ENCODE measurements around the gene SWAP70. TPM values are rescaled to one million over a fixed set of nuclear protein-coding genes. Genes with fewer than 3 reads are reported as not detected.

The SWAP70 gene
- total and polyA plus RNA-seq, 9 of the 15 experiments (the other 6 are each of a cell fraction or from before 2014, with no cell fraction given), result 1.7 to 4.9 (median 3.9) TPM

- no peak for TF ChIP-seq GATAD2B (IDR thresholded peaks at IDR 0.05; ENCODE audit: borderline replicate concordance)
- TF ChIP-seq ZNF644 (tag; IDR thresholded peaks at IDR 0.05; ENCODE audit: low read depth), result no peak
These were observed 132.4 kb downstream of the SWAP70 start (continued) for GRCh38 chr11:9796266-9796665.

GRCh38 chr11:9796854-9797253 is 133.0 kb downstream of the SWAP70 start:
- CTCF ChIA-PET (ENCODE audit: low intra/inter-chr PET ratio), result no interaction called here
- BruUV-seq (replicated peaks), result no TSS peak
- Histone ChIP-seq H3K27me3 (ENCODE audit: control insufficient read depth in 2 of 2, insufficient read depth in 2 of 2, low read length in 2 of 2) (no peaks in the 10 kb centered on the region), H3K9ac (ENCODE audit: insufficient read depth in 1 of 2, low read depth in 2 of 2, low read length in 2 of 2) (peak overlapping the region in 1 of 2 experiments; percentile 42; a peak in 1 of 4 replicates), H3K27ac (ENCODE audit: extremely low read depth, low read depth, low read length) (no peak overlapping the region), H4K20me1 (replicated peaks; ENCODE audit: control insufficient read depth, insufficient read depth, low read length) (no peaks in the 10 kb centered on the region), H3K79me2 (ENCODE audit: control insufficient read depth, insufficient read depth, low read length) (no peaks in the 10 kb centered on the region), H3K4me2 (ENCODE audit: insufficient read depth, low read length) (no peak overlapping the region), H2AFZ (ENCODE audit: low read depth, low read length) (no peak overlapping the region), H3K4me1 (replicated peaks in 1 of 2; ENCODE audit: control insufficient read depth in 2 of 2, insufficient read depth in 2 of 2, low read length in 2 of 2) (peaks cover 0 to 2% of the 10 kb centered on the region in 2 experiments; a peak in 2 of 5 replicates), H3K9me1 (ENCODE audit: control insufficient read depth, insufficient read depth, low read length) (no peaks in the 10 kb centered on the region), H3K9me3 (replicated peaks; ENCODE audit: control insufficient read depth, insufficient read depth, low read depth, low read length) (no peaks in the 10 kb centered on the region), H3K4me3 (no peak overlapping the region), H3K36me3 (ENCODE audit: control insufficient read depth, insufficient read depth, low read length) (no peaks in the 10 kb centered on the region)
- TF ChIP-seq ZNF583 (CRISPR knock-in tag; IDR thresholded peaks at IDR 0.05) (no peak), U2AF1 (optimal IDR thresholded peaks at IDR 0.05; ENCODE audit: low read depth, low read length) (no peak), RBM25 (IDR thresholded peaks at IDR 0.05; ENCODE audit: low read depth, low read length, severe bottlenecking) (no peak), ZNF143 (CRISPR knock-in tag; IDR thresholded peaks at IDR 0.05) (no peak)
- no peak for ATAC-seq
- 52% methylated on average over 5 of the region's 5 CpGs for WGBS (ENCODE audit: insufficient coverage, low coverage, missing lambda C conversion rate)
- FAIRE-seq, result no peak
- DNase-seq (ENCODE audit: extremely low read depth in 1 of 4, low spot score in 3 of 4), result no peak
- intact Hi-C loops (cut with micrococcal nuclease), result no loop called here
- POLR2A ChIA-PET, result interaction anchor here (1.2 to 2.0 kb wide), 3 partner anchors 9 to 12 kb away, joined by 3 to 8 read pairs (median 6); no protein-coding TSS in a partner anchor
- in situ Hi-C loops (cut with MboI), result no loop called here

Data from K562 (cell line).